H54 (cell line): Measurements from ENCODE around the gene TP53I11.

Experiments used
- DNase-seq: peaks from one replicate; pipeline ENCODE4 v3.0.0; 2011; ENCODE audit warnings: low spot score, mixed read lengths; ENCODE audit not compliant: insufficient read length
- FAIRE-seq: peaks from 3 replicates; lab custom pipeline; 2011; peaks lifted over from hg19 to GRCh38; lab: Jason Lieb, UNC
- POLR2A ChIP-seq: IDR thresholded peaks from 2 replicates; pipeline ENCODE4 v1.6.1; 2011; ENCODE audit warnings: low read depth, mild to moderate bottlenecking, low read length

TP53I11 gene

DNA sequence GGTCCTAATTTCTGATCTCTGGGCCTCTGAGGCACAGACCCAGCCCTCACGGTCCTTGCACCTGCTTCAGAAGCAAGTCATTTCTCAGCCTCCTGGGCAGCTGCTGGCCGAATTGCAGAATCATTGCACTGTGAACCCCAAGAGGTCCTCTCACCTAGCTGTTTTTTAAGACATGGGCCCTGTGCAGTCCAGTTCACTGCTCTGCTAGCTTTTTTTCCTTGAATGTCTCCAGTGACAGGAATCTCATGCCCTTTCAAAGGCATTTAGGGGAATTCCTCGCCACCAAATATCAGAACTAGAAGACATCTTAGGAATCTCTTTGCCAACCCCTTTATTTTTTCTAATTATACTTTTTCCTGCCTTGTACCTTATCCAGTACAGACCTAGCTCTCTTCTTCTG is 35.6 kb upstream of the TP53I11 start:
- no peak for TF ChIP-seq POLR2A
- FAIRE-seq (no peak), DNase-seq (no peak)

DNA sequence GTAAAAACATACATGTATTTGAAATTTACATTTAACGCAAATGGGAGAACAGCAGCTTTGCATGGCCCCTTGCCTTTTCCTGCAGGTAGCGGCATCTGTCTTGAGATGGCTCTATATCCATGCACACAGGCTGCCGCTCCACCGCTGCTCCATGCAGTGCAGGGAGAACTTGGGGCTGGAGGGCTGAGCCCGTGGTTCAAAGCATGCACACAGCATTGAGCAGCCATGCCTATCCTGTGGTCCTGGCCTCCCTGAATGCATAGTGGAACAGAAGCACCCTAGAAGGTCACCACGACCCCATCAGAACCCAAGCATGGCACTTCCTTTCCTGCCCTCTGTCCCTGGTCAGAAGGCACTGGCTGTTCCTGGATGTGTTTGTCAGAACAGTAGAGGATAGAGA is 35.0 kb upstream of the TP53I11 start:
- no peak for FAIRE-seq
- TF ChIP-seq POLR2A: no peak
- no peak for DNase-seq

- no peak for FAIRE-seq
Measured at GRCh38 chr11:44983786-44984185, 33.1 kb upstream of the TP53I11 start.

DNA sequence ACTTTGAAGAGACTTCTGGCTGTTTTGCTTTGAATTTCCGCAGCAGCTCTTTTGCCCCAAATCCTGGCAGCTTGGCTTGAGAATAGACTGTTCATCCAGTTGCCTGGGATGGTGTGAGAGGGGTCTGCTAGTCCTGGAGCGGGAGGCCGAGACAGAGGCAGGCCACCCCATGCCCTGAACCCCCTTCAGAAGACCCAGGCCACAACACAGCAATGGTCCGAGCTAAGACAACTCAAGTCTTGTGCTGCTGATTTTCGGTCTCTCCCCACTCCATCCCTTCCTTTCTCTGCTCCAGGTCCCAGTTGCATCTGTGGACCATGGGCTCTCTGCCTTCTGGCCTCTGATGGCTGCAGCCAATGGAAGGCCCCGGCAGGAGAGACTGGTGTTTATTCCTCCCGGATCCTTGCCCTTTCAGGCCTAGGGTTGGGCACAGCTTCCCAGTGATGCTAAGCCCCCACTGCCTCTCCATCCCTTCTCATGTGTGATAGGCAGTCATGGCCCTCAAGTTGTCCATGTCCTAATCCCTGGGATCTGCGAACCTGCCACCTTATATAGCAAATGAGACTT is 31.9 kb upstream of the TP53I11 start:
- DNase-seq: no peak
- FAIRE-seq: no peak
- TF ChIP-seq POLR2A: no peak

More at GRCh38 chr11:44983786-44984185, 33.1 kb upstream of the TP53I11 start:
- TF ChIP-seq POLR2A: no peak
- no peak for DNase-seq

- TF ChIP-seq POLR2A: no peak
- FAIRE-seq (no peak), DNase-seq (no peak)
Measured at GRCh38 chr11:44980533-44981427, 30.1 kb upstream of the TP53I11 start.

- no peak for DNase-seq
- TF ChIP-seq POLR2A: no peak
- FAIRE-seq: no peak
Measured at GRCh38 chr11:44979543-44980399, 29.1 kb upstream of the TP53I11 start.

DNA sequence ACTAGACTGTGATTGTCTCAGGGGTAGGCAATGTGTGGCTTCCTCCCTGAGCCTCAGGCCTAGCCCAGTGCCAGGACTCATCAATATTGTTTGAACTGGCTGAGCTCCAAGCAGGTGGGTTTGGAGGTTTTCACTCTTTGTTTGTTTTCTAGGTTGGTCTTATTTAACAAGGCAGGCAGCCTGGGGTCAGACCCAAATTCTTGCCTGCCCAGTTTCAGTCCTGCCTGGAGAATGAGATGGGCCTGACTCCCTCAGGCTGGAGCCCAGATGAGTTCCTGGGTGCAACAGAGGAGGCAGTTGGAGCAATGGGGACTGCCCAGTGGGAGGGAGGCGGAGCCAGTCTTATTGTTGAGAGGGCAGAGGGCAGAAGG is 28.3 kb upstream of the TP53I11 start:
- DNase-seq (no peak), FAIRE-seq (no peak)
- TF ChIP-seq POLR2A: no peak

DNA sequence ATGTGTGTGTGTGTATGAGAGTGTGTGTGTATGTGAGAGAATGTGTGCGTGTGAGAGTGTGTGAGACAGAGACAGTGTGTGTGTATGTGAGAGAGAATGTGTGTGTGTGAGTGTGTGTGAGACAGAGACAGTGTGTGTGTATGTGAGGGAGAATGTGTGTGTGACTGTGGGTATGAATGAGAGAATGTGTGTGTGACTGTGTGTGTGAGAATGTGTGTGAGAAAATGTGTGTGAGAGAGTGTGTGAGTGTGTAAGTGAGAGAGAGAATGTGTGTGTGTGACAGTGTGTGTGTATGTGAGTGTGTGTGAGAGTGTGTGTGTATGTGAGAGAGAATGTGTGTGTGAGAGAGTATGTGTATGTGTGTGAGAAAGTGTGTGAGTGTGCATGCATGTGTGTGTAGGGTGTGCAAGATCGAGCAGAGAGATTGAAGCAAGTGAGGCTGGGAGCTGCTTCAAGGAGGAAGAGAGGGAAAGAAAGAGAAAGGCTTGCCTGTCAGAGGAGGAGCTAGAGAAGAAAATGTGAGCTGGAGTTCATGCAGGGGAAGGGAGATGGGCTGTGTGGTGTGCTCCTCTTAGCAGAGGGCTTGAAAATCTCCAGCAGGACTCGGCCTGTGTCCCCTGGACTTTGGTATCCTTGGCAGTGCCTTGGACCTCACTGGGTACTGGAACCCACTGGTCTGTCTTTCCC is 27.7 kb upstream of the TP53I11 start:
- FAIRE-seq: no peak
- DNase-seq: no peak

GRCh38 chr11:44977493-44977984 is 26.9 kb upstream of the TP53I11 start:
- FAIRE-seq (no peak), DNase-seq (no peak)
- no peak for TF ChIP-seq POLR2A

More for the DNA sequence above, 27.7 kb upstream of the TP53I11 start:
- no peak for TF ChIP-seq POLR2A

GRCh38 chr11:44976576-44976975 is 25.9 kb upstream of the TP53I11 start:
- no peak for TF ChIP-seq POLR2A
- FAIRE-seq: no peak

DNA sequence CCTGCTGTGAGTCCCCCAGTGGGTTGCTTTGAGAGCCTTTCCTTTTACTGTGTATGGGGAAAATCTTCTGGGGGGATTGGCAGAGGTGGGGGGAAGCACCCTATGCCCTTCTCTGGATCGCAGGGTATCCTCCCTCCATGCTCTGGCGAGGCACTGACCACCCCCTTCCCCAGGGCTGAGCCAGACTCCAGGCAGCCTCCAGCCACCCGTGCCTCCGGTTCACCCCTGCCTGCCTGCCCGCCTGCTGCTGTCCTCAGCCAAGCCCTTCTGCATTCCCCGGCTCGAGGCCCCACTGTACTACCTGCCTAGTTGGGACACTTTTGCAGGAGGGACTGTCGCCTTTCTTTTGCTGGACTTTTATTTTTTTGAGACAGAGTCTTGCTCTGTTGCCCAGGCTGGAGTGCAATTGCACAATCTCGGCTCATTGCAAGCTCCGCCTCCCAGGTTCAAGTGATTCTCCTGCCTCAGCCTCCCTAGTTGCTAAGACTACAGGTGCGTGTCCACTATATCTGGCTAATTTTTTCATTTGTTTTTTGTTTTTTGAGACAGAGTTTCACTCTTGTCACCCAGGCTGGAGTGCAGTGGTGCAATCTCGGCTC is 23.8 kb upstream of the TP53I11 start:
- no peak for DNase-seq
- FAIRE-seq: no peak
- no peak for TF ChIP-seq POLR2A

More at GRCh38 chr11:44976576-44976975, 25.9 kb upstream of the TP53I11 start:
- no peak for DNase-seq

- no peak for TF ChIP-seq POLR2A
- DNase-seq (no peak), FAIRE-seq (no peak)
Measured at GRCh38 chr11:44973632-44974401, 23.1 kb upstream of the TP53I11 start.
